Right ventricle myocardium inferior (tissue), 1 donor: ENCODE results near the gene CXCL1. TPM values are rescaled to one million over a fixed set of nuclear protein-coding genes. Genes with fewer than 3 reads are reported as not detected.
A peak's percentile ranks its signal among the peaks of the same experiment; 100 is the strongest.

Experiments
- ATAC-seq: fragments of 200-7000 bp; cut with Tn5 transposase; one replicate; pipeline ENCODE4 v1.9.1; 2020; ENCODE audit warnings: mild to moderate bottlenecking, moderate library complexity
- DNase-seq: peaks from one replicate; pipeline ENCODE4 v3.0.0; 2021; ENCODE audit errors: missing footprints
- intact Hi-C: fragments of 100-400 bp; cut with DNase I; formaldehyde crosslinking; loops from one replicate; pipeline ENCODE4 v1.11.0; 2022
- long read RNA-seq: library from polyadenylated mRNA; unstranded; transcript quantifications from one replicate; pipeline ENCODE4 v2.0.0, GENCODE V29; 2021
- total RNA-seq: library from RNA; stranded (reverse); fragmentation: NEBNext Ultra II Directional; extraction: Animal tissue kit (Norgen Biotek cat#: 25700); gene quantifications from one replicate; pipeline ENCODE4 v1.2.1, GENCODE V29; 2021
- donor health status: DM: no; HTN: yes; CAD: no; lungs with severe emphysema.

CXCL1 gene
- total RNA-seq = 1.3 TPM
- long read RNA-seq = 0 reads

DNA sequence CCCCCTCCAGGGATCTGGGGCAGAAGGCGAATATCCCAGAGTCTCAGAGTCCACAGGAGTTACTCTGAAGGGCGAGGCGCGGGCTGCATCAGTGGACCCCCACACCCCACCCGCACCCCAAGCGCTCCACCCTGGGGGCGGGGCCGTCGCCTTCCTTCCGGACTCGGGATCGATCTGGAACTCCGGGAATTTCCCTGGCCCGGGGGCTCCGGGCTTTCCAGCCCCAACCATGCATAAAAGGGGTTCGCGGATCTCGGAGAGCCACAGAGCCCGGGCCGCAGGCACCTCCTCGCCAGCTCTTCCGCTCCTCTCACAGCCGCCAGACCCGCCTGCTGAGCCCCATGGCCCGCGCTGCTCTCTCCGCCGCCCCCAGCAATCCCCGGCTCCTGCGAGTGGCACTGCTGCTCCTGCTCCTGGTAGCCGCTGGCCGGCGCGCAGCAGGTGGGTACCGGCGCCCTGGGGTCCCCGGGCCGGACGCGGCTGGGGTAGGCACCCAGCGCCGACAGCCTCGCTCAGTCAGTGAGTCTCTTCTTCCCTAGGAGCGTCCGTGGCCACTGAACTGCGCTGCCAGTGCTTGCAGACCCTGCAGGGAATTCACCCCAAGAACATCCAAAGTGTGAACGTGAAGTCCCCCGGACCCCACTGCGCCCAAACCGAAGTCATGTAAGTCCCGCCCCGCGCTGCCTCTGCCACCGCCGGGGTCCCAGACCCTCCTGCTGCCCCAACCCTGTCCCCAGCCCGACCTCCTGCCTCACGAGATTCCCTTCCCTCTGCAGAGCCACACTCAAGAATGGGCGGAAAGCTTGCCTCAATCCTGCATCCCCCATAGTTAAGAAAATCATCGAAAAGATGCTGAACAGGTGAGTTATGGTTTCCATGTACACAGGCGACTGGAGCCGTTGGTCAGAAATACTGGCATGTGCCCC, at the start of gene CXCL1:
Gene CXCL1 (plus strand): TSS at position 264 of the 926 bp plus-strand sequence. CDS start 78 bp downstream, at position 342.
- peak; percentile 77 for ATAC-seq
- peak; percentile 78 for DNase-seq
- intact Hi-C loops = loop anchor here (10.0 kb wide), 1 partner anchor 135 kb away; no protein-coding TSS in a partner anchor

DNA sequence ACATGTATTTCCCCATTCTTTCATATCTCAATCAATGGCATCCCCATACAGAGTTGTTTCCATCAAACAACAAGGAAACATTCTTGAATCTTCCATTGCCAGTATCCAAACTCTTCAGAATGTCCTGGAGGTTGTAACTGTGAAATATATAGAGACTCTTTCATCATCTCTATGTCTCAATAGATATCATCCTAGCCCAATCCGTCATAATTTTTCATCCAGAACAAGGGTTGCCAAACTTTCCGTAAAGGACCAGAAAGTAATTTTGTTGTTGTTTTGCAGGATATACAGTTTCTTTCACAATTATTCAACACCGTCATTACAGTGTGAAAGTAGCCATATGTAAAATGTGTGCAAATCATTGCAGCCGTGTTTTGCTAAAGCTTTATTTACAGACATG, 47.9 kb upstream of the CXCL1 start:
- intact Hi-C loops = no loop called here
- ATAC-seq (no peak), DNase-seq (no peak)

DNA sequence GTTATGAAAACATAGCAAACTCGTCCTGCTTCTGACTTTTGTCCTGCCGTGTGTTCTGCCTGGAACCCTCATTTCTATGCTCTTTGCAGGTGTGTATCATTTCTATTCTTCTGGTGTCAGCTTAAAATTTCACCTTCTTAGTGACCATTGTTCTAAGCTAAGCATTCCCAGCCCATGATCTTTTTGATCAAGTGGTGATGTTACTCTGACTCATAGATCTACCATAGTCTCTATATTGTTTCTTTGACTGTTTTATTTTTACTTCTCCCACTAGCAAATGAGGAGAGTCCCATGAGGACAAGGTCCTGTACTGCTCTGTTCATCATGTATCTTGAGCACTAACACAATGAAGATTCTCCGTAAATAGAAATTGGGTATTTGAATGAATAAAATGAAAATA, 46.8 kb upstream of the CXCL1 start:
- intact Hi-C loops = no loop called here
- ATAC-seq (no peak), DNase-seq (no peak)

DNA sequence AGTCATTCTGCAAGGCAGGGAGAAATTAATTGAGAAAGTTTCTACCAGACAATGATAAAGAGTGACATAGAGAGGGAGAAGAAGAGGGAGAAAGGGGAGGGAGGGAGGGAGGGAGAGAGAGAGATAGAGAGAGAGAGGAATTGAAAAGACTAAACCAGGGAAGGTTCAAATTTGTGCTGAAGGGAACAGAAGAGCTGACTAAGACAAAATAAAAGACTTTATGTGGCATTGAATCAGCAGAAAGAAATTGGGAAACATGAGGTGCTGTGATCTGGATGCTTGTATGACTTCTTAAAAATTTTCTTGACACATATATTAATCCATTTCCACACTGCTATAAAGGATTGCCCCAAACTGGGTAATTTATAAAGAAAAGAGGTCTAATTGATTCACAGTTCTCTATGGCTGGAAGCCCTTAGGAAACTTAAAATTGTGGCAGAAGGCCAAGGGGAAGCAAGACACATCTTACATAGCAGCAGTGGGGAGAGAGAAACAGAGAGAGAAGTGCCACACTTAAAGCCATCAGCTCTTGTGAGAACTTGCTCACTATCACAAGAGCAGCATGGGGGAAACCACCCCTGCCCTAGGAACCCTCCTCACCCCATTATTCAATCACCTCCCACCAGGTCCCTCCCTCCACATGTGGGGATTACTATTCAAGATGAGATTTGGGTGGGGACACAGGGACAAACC, 46.2 kb upstream of the CXCL1 start:
- ATAC-seq (no peak), DNase-seq (no peak)
- intact Hi-C loops = no loop called here

DNA sequence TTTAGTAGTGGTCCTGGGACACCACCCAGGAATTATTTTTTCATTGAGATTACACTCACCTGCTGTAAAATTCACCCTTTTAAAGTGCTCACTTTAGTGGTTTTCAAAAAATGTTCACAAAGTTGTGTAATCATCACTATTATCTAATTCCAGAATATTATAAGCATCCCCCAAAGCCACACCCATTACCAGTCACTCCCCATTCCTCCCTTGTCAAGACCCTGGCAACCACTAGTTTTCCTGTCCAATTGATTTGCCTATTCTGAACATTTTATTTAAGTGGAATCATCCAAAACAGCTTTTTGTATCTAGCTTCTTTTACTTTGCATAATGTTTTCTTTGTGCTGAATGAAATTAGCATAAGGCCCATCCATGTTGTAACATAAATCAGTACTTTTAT, 45.4 kb upstream of the CXCL1 start:
- ATAC-seq = no peak
- intact Hi-C loops = no loop called here
- DNase-seq = no peak

DNA sequence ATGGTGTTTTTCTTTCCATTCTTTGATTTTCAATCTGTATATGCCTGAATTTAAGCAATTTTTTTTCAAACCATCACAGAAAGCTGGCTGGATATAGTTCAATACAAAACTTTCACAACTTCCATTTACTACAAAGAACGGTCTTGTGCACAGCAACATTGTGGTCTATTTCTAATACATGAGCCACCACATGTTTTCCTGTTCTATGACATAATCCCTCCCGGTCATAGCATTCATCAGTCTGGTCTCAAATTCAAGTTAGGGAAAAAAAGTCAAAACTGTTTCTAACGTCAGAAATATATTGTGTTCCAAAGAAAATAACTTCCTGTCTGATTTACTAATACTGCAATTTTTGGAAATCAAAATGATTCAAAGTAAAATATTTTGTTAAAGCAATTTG, 40.2 kb upstream of the CXCL1 start:
- intact Hi-C loops = no loop called here
- peak; percentile 64 for ATAC-seq

DNA sequence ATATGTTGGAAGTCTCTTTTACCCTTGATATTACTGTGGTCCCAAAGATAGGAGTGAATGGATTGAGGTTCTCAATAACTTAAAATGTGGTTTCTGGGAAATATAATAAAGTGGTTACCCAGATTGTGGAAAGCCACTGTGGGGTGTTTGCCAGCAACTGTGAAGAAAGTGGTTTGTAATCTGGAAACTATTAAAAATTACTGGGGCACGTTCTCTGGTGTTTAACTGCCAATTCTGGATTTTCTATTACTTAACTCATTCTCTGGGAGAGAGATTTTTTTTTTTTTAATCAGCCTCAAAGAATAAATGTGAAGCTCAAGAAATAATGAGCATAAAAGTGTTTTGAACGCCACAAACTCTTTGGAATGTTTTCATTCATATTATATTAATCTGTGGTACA, 37.6 kb upstream of the CXCL1 start:
- DNase-seq (no peak), ATAC-seq (peak; percentile 64)
- intact Hi-C loops = no loop called here

More for the DNA sequence above, 40.2 kb upstream of the CXCL1 start:
- no peak for DNase-seq

DNA sequence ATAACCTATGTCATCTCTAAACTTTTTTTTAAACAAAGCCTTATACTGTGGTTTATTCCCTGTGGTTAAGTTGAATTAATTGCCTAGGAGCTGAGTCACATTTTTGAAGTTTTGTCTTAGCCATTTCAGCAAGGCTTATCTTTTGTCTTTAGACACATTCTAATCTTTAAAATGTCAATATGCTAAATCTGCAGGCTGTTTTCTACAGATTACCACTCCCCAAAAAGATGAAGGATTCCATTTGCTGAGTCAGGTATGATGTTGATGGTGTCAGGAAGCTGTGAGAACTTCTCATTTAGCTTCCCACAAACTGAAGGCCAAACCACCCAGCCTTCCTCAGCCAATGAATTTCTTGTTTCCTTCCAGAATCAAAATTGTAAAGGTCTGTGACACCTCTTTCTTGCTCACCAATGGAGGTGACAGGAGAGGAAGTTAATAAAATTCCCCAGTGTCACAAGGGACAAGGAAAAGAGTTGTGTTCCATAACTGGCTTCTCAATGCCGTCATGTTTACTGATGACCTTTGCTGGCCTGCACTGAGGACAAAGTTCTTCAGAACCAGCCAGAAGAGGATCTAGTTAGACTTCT, 36.4 kb upstream of the CXCL1 start:
- ATAC-seq (no peak), DNase-seq (no peak)
- intact Hi-C loops = no loop called here

DNA sequence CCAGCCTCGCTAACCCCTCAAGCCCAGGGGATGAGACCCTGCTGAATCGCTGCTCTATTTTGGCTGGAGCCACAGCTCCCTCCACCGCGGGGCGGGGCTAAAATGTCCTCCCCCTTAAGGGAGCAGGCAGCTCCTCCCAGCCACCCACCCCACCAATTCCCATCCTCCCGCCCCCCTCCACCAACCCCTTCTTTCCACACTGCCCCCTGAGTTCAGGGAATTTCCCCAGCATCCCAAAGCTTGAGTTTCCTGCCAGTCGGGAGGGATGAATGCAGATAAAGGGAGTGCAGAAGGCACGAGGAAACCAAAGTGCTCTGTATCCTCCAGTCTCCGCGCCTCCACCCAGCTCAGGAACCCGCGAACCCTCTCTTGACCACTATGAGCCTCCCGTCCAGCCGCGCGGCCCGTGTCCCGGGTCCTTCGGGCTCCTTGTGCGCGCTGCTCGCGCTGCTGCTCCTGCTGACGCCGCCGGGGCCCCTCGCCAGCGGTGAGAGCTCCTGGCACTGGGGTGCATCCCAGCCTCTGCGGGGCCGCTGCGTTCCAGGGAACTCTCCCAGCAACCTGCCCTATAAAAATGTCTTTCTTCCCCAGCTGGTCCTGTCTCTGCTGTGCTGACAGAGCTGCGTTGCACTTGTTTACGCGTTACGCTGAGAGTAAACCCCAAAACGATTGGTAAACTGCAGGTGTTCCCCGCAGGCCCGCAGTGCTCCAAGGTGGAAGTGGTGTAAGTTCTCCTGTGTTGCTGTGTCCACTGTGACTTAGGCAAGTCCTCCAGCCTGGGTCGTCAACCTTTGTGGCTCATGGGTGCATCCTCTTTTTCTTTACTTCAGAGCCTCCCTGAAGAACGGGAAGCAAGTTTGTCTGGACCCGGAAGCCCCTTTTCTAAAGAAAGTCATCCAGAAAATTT, 32.6 kb upstream of the CXCL1 start, which contains the start of gene CXCL6:
Gene CXCL6 (plus strand): TSS at position 306 of the 907 bp plus-strand sequence. CDS start 73 bp downstream, at position 379.
- ATAC-seq = peak; percentile 73
- intact Hi-C loops = no loop called here
- DNase-seq = peak; percentile 73

DNA sequence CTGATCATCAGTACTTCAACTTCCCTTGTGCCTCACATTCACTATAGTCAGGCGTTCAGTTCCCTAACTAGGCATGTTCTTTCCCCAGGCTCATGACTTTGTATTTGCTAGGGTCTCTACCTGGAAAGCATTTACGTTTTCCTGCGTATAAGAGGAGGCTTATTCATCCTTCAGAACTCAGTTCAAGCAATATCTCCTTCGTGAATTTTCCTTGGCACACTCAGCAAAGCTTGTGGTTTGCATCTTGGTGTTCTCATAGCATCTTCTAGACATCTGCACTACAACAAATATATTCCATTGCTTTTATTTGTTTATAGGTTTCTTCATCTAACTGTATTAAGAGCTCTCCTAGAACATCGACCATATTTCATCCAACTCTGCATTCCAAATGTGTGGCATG, 30.1 kb upstream of the CXCL1 start:
- intact Hi-C loops = no loop called here
- ATAC-seq (no peak), DNase-seq (no peak)

DNA sequence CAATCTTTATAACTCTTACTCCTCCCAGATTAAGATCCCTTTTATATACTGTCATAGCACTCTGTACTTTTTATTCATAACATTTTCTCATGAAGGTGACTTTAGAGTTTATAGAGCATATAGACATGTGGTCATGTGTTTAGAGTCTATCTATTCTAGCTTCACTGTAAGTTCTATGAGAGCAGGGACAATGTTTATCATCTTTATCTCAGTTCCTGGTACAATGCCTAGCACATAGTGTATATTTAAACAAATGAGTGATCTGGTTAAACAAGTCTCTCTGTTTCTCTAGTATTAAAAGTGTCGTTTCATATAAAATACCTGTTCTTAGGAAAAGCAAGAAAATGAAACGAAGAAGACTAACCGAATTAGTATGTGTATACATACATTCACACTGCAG, 29.5 kb upstream of the CXCL1 start:
- intact Hi-C loops = no loop called here
- DNase-seq = no peak
- no peak for ATAC-seq

DNA sequence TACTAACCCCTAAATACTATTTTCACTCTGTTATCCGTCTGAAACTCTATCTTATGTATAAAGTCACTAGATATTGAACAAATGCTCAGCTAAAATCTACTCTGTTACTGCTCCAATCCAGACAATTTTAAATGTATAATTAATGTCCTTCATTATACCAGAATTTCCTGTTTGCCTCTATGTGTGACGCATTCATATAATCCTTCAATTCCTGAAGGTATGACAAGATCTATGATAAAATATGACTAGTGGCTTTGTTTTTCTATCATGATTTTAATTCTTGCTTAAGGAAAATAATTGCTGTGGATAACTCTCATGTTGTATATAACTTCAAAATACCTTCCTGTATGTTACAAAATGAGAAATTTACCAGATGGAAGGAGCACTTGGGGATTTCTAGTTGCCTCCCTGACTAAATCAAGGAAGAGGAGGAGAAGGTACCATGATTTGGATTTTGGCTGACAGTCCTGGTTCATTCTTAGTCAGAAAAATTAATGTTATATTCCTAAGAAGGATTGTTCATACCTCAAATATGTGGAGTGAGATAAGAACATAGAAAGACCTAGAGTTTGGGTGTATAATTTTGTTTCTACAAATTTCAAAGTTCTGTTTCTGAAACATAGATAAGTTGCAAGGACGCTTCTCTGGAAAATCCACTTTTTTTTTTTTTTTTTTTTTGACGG, 27.8 kb upstream of the CXCL1 start:
- DNase-seq (no peak), ATAC-seq (no peak)
- intact Hi-C loops = no loop called here

DNA sequence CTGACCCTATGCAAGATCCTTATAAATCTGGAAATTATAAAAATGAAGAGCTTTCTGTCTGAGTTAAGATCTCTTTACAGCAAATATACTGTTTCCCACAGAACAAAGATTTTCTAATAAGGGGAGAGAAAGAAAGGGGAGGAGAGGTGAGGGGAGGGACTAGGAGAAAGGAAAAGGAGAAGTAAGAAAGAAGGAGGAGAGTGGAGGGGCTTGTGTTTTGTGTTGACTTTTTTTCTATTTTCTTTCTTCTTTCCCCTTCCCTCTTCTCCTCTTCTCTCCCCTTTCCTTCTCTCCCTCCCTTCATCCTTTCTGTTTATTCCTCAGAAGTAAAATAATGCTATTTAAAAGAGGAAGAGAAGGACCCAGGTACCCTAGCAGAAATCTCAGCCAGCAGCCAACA, 26.5 kb upstream of the CXCL1 start:
- intact Hi-C loops = no loop called here
- no peak for ATAC-seq
- DNase-seq = no peak

DNA sequence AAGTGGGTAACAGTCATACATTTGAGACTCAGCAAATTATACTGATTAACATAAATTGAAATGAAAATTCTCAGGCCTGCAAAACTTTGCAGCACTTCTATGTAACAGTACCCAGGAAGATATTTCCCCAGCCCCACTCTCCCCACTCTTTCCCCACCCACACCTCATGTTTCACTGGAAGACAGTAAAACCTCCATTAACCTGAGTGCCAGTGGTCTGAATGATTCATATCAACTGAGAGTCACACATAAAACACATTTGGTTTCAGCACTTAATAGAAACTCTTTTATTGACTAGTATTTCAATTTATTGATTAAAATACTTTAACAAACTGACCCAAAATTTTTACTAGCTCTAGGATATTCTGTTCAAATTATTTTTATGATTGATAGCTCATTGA, 25.8 kb upstream of the CXCL1 start:
- ATAC-seq (no peak), DNase-seq (no peak)
- intact Hi-C loops = no loop called here

DNA sequence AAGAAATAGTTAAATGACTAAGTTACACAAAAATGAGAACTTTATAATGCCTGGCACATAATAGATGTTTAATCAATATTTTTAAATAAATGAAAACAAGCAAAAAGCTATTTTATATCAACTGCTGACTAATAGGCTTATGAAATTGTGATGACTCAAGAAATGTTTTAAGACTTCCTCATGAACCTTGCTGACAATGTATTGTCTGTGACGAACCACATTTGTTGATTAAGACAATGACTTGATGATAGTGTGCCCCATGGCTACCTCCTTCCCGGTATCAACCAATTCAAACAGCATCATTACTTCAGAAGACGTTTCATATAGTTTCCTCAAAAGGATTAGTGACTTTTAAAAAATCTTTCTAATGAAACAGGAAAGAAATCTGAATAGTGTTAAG, 24.8 kb upstream of the CXCL1 start:
- intact Hi-C loops = no loop called here
- DNase-seq (no peak), ATAC-seq (no peak)

DNA sequence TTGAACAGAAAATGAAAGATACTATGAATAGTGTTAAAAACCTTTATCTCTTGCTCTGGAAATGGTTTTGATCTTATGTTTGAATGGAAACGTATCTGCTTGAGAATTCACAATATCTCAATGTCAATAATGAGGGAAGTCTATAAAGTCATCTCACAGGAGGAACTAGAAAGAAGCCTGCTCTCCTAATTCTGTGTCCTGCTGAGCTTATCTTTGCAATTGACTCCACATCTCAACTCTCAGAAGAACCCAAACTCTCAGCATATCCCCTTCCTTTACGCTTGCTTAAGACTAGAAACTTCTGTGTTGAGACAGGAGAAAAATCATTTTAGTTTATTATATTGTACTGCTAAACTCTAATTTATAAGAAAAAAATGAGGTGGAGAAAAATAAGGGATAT, 24.4 kb upstream of the CXCL1 start:
- DNase-seq (no peak), ATAC-seq (no peak)
- intact Hi-C loops = no loop called here

DNA sequence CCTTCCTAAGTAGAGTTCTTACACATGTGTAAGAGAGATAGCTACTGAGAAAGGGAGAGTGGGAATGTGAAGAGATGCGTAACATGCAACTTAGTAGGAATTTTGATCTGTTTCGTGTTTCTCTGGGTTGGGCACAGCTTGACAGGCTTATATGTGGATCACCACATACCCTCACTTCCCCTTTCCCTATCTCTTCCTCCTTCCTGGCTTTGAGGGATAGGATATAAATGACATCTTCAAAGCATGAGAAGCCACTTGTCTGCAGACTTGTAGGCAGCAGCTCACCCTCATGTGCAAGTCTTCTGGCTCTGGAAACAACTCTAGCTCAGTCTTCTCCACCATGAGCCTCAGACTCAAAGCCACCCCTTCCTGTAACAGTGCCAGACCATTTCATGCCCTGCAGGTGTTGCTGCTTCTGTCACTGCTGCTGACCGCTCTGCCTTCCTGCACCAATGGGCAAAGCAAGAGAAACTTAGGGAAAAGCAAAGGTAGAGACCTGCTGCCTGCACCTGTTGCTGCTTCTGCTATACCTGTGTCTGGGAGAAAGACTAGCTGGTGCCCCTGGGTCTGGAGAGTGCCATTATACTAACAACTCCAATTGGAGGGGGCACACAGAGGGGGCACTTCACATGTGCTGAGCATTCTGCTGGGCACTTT, 21.5 kb upstream of the CXCL1 start:
- DNase-seq (no peak), ATAC-seq (no peak)
- intact Hi-C loops = no loop called here
